HG03097 (cell line): ENCODE measurements around the gene WDR91.
"Not testable (repeated sequence)": the region's sequence is repeated elsewhere in the genome, so short reads cannot be mapped to it uniquely, and the experiment has no call there.

ENCODE experiments used
- ATAC-seq: cut with Tn5 transposase; IDR thresholded peaks from one replicate; pipeline ENCODE4 v1.9.1; 2021; ENCODE audit not compliant: unreplicated experiment, low FRiP score

Gene WDR91

GRCh38 chr7:135234727-135235126 is 23.4 kb upstream of the WDR91 start:
- ATAC-seq = no peak

- ATAC-seq = not testable (repeated sequence)
Measured at GRCh38 chr7:135234095-135234494, 22.8 kb upstream of the WDR91 start.

GRCh38 chr7:135233570-135233969 is 22.2 kb upstream of the WDR91 start, which contains the start of gene STRA8:
Gene STRA8 (plus strand): TSS chr7:135233838. CDS start chr7:135240525, 6,687 bp downstream.
- no peak for ATAC-seq

GRCh38 chr7:135232720-135233119 is 21.4 kb upstream of the WDR91 start:
- ATAC-seq = no peak

GRCh38 chr7:135232087-135232486 is 20.8 kb upstream of the WDR91 start:
- no peak for ATAC-seq

GRCh38 chr7:135231686-135232085 is 20.4 kb upstream of the WDR91 start:
- no peak for ATAC-seq

GRCh38 chr7:135224027-135224426 is 12.7 kb upstream of the WDR91 start:
- ATAC-seq = no peak

- no peak for ATAC-seq
Measured at GRCh38 chr7:135217645-135218509, 6.6 kb upstream of the WDR91 start.

- no peak for ATAC-seq
Measured at GRCh38 chr7:135215698-135216097, 4.4 kb upstream of the WDR91 start.

GRCh38 chr7:135215180-135215579 is 3.9 kb upstream of the WDR91 start:
- no peak for ATAC-seq

- ATAC-seq = no peak
Measured at GRCh38 chr7:135213831-135214230, 2.5 kb upstream of the WDR91 start.

GRCh38 chr7:135211946-135212685 is 790 bp upstream of the WDR91 start:
- ATAC-seq = not testable (repeated sequence)

GRCh38 chr7:135210888-135211178 is 493 bp downstream of the WDR91 start:
- ATAC-seq = no peak

GRCh38 chr7:135209225-135209834 is 2.0 kb downstream of the WDR91 start:
- ATAC-seq = no peak

- ATAC-seq = no peak
Measured at GRCh38 chr7:135208102-135208793, 3.1 kb downstream of the WDR91 start.

- no peak for ATAC-seq
Measured at GRCh38 chr7:135207406-135208101, 3.8 kb downstream of the WDR91 start.

- ATAC-seq = no peak
Measured at GRCh38 chr7:135206941-135207391, 4.4 kb downstream of the WDR91 start.

- ATAC-seq = no peak
Measured at GRCh38 chr7:135205850-135206249, 5.5 kb downstream of the WDR91 start.

GRCh38 chr7:135204876-135205275 is 6.5 kb downstream of the WDR91 start:
- ATAC-seq = no peak

- no peak for ATAC-seq
Measured at GRCh38 chr7:135204341-135204749, 7.0 kb downstream of the WDR91 start.
